B cell (primary cell): ENCODE results near the gene TMEM238.

Experiments used
- CTCF ChIP-seq: fragments of 200-600 bp; IDR thresholded peaks from one replicate; pipeline ENCODE4 v1.8.0; 2022; ENCODE audit warnings: antibody characterized with exemption, mild to moderate bottlenecking
- EZH2 ChIP-seq: IDR thresholded peaks from 2 replicates; pipeline ENCODE4 v1.6.1; 2012; ENCODE audit warnings: borderline replicate concordance, low read depth, mild to moderate bottlenecking, moderate library complexity, low read length; ENCODE audit not compliant: insufficient read depth, poor library complexity, severe bottlenecking

GRCh38 chr19:55368106-55368505, 16.0 kb downstream of the TMEM238 start:
- TF ChIP-seq CTCF, result no peak
- no peak for TF ChIP-seq EZH2
